ENCODE results near the gene GNL2.
"Not testable (repeated sequence)": the region's sequence is repeated elsewhere in the genome, so short reads cannot be mapped to it uniquely, and the experiment has no call there.

The GNL2 gene

DNA sequence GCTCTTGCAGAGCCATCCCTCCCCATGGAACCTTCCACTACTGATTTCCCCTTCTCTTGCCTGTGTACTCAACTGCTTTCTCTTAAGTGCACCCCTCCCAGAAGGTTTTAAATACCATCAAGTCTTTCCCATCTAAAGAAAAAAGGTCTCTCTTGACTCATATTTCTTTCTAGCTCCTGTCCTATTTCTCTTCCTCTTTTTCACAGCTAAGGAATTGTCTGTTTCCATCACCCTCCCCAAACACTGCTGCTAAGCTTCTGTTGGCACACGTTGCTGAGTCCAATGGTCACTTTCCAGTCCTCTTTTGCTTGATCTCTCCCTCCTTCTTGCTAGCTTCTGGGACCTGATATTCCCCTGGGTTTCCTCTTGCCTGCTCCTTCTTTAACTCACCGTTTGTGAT lies 13.3 kb upstream of the GNL2 start:
- DNase-seq (ENCODE audit: low read depth in 1 of 2, low spot score in 1 of 2), result no peak

DNA sequence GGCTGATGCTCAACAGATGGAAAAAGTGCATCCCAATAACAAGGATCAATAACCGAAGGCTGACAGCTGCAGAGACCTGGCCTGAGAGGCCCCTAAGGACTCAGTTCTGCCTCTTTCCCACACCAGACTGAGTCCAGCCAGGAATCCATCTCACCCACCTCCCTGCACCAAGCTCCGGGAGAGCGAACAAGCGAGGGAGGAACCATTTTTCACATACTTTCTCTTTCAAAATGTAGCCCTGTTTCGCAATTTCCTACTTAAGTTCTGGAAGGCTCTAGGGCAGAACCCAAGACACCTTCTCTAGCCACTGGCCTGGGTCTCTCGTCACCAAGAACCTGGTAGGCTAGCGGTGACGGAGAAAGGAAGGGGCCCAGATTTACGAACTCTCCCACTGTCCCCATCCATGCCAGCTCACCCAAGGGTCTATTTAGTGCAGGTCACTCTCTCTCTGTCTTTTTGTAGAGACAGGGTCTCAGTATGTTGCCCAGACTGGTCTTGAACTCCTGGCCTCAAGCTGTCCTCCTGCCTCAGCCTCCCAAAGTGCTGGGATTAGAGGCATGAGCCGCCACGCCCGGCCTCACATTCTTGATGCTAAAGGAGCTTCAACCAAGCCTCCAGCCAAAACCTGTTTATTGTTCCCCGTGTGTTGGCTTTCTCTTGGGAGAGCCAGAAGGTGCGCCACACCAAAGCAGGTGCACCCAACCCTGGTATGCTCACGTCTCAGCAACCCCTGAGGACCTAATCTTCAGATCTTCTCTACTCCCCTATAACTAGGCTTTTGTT lies 10.9 kb upstream of the GNL2 start:
- no peak for DNase-seq (ENCODE audit: low read depth in 1 of 2, low spot score in 1 of 2)

DNA sequence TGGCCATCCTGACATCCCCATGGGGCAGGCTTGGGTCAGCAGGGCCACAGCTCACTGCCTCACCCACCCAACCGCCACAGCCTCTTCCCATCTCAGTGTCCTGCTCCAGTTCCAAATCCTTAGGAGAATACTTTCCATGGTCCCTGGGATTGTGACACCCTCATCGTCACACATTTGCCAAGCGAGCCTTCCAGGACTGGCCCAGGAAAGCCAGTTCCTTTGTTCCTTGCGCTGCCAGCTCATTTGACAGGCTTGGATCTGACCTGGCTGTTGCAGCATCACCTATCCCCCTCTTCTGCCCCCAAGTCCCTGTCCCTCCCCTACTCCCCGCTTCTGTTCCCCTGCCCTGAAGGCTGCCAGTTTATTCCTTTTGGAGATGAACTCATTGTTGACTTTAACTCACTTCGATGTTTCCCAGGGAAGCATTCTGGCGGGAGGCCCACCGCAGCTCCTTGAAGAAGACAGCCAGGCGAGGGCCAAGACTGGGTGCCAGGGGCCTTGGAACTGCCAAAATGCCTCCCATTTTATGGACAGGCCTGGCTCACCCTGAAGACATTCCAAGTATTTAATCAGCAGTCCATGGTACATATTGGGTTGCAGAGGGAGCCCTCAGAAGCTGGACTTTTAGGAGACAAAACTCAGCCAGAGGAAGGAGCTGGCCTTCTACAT lies 10.2 kb upstream of the GNL2 start:
- DNase-seq (ENCODE audit: low read depth in 1 of 2, low spot score in 1 of 2), result no peak

DNA sequence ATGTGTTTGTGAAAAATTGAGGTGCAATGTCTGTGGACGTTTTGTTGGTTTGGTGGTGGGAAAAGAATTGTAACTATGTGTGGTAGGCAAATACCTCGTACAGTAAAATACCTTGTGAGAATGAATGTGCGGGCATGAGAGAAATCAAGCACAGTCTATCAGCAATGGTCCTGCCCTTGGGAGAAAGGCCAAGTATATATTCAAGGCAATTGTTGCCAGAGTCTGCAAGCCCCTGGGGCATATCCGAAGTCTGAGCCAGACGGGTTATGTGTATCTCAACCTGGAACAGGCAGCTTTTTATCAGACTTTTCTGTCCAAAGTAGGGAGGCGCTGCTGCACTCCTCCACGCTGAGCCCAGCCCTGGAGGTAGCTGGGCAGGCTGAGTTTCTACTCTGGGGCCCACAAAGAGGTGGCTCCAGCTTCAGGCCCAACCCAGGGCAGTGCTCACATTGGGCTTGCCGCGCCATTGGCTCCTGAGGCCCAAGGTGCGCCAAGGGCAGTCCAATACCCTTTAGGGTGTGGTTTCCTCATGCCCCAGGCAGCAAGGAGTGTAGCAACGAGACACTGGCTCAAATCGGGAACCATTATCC lies 9.4 kb upstream of the GNL2 start:
- DNase-seq (ENCODE audit: low read depth in 1 of 2, low spot score in 1 of 2), result no peak

DNA sequence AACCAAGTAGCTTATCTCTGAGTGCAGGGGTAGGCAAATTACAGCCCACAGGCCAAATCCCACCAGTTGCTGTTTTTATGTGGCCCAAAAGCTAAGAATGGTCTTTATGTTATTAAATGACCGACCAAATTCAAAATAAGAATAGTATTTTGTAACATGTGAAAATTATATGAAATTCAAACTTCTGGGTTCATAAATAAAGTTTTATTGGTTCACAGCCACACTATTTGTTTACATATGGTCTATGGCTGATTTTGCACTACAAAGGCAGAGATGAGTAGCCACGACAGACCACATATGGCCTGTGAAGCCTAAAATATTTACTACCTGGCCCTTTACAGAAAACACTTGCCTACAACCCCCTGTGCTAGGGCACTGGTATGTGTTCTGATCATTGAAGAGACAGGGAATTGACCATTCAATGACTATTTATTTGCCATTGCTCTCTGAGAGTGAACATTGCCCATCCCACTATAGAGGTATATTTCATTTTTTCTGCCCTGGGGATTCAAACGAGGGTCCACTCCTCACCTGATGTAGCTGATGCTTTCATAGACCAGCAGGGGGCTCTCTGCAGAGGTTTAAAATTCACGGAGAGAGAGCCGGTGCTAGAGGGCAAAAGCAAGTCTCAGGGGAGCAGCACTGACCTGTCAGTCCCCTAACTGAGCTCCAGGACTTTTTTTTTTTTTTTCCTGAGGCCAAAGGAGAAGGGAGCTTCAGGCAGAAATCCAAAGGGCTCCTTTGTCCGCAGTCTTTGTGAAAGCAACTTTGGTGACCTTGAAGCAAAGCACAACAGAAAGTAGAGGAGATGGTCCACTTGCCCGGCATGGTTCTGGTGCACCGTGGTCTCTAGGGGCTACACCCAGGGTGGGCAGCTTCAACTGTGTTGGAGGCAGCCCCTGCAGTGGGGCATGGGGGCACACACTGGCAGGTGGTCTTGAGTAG lies 7.3 kb upstream of the GNL2 start:
- DNase-seq (ENCODE audit: low read depth in 1 of 2, low spot score in 1 of 2), result no peak

DNA sequence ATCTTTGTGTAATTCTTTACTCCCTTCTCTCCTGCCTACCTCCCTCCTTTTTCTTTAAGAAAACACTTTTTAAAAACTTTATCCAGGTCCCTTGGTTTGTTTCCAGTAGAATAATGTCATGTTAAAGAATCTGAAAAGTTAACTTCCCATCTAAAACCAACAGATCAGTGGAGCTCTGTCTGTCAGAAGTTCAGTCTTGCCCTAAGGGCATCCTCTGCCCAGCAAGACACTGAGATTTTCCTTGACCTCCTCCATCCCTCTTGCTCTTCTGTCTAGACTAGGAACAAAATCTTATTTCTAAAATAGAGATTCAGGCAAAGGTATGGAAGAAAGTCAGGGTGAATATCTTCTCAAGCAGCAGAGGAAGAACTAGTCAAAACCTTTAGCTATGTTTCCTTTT lies 5.7 kb upstream of the GNL2 start:
- no peak for DNase-seq (ENCODE audit: low read depth in 1 of 2, low spot score in 1 of 2)

DNA sequence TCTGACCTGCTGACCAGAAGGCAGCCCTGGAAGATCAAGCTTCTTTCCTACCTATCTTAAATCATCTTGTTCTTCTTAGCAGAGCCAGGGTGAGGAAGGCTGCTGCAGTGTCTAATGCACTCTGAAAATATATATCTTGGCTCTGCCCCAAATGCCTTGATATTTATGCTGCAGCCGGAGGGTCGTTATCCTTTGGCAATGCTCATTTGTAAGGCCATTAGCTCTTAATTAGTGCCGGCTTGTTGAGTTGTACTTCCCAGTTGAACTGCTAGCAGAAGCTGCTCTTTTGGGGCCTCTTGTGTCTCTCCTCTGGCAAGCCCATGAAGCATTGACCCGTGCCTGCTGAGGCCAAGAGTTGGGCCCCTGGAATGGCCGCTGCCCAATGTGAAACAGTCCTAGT lies 4.2 kb upstream of the GNL2 start:
- DNase-seq (ENCODE audit: low read depth in 1 of 2, low spot score in 1 of 2), result no peak

DNA sequence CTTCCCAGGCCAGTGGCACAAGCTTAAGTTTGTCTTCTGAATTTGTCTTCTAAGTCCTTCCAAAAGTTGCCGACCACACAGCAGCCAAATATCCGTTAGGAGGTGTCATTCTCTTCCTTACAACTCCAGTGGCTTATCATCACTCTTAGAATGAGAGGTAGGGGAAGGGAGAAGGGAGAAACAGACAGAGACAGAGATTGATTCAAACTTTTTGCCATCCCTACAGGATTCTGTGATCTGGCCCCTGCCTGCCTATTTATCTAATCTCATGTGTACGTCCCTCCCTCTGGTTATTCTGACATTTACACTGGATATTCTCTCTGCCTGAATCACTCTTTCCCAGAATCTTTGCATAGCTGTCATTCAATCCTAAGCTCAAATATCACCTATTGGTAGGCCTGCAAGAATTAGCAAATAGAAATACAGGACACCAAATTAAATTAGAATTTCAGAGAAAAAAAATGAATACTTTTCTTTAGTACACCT lies 488 bp upstream of the GNL2 start:
- DNase-seq (ENCODE audit: low read depth in 1 of 2, low spot score in 1 of 2), result no peak

DNA sequence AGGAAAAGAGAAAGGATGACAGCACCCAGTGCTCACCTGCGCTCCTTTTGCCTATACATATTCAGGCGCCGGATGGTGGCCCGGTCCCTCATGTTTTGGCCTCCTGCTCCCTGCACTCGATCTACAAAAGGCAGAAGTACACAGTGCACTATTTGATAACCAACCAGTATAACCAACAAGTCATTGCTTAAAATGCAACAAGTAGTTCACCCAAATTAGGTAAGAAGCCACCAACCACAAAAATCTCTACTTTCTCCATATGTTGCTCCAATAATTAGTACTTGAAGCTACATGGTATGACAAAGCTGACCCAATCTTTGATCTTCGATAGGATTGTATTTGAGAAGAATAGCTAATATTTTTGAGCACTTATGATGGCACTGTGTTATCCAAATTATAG lies 2.0 kb downstream of the GNL2 start:
- no peak for DNase-seq (ENCODE audit: low read depth in 1 of 2, low spot score in 1 of 2)

DNA sequence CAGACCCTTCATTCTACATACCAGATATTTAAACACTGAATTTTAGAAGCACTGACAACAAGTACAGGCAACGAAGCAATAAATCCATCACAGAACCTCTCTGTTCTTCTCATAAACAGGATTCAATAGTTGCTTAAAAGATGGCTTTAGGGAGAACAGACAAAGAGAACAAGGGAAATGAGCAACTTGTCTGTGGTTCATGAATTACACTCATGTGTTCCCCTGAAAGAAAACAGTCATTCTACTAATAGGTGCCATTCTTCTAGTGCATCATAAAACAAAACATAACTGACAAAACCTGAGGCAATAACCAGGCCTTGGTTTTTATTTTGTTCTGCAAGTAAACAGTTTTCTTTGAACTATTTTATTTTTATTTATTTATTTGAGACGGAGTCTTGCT lies 6.8 kb downstream of the GNL2 start:
- DNase-seq (ENCODE audit: low read depth in 1 of 2, low spot score in 1 of 2), result no peak

DNA sequence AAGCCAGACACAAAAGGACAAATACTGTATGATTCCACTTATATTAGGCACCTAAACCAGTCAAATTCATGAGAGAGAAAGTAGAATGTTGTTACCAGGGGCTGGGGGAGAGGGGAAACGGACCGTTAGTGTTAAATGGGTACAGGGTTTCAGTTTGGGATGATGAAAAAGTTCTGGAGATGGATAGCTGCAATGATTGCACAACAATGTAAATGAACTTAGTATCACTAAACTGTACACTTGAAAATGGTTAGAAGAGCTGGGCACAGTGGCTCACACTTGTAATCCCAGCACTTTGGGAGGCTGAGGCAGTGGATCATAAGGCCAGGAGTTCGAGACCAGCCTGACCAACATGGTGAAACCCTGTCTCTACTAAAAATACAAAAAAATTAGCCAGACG lies 11.2 kb downstream of the GNL2 start:
- not testable (repeated sequence) for DNase-seq (ENCODE audit: low read depth in 1 of 2, low spot score in 1 of 2)

DNA sequence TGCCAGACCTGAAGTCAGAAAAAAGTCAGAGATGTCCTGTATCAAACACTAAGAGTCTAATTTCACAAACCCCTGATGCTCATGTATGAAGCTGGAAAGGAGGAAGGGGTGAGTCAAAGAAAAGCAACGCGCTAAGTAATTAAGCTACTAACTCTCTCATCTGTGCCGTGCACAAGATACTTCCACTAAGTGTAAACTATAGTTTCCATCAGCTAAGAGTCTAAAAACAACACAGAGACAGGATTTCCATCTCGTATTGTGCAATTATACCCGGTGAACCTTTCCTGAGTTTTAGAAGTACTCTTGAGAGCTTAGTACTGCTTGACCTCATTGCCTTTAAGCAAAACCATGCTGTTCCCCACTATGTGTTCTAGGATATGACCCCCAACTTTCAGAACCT lies 20.0 kb downstream of the GNL2 start:
- no peak for DNase-seq (ENCODE audit: low read depth in 1 of 2, low spot score in 1 of 2)

DNA sequence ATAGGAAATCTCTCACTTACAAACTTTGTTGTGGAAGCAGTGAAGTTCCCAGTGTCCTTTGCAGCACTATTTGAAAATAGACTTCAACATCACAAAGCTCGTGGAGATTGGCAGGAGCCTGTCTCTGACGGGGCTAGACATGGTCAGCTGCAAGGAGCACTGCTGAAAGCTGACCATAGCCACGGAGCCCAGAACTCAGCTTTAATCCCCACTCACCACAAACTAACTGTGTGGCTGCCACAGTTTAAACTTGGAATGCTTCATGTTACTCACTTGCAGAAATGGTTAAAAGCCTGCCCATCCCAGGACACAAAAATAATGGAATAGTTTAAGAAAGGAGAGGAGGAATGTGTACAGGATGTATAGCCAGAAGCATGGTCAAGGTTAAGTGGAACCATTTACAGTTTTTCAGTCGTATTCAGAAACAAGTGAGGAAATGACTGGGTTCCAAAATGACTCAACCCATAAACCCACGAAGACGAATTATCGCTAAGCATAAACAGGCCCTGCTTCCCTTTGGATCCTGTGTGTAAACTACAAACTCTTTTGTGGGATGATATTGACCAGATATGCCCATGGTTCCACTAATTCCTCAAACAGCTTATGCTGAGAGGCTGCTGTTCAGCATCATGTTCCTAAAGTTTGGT lies 20.8 kb downstream of the GNL2 start:
- no peak for DNase-seq (ENCODE audit: low read depth in 1 of 2, low spot score in 1 of 2)

DNA sequence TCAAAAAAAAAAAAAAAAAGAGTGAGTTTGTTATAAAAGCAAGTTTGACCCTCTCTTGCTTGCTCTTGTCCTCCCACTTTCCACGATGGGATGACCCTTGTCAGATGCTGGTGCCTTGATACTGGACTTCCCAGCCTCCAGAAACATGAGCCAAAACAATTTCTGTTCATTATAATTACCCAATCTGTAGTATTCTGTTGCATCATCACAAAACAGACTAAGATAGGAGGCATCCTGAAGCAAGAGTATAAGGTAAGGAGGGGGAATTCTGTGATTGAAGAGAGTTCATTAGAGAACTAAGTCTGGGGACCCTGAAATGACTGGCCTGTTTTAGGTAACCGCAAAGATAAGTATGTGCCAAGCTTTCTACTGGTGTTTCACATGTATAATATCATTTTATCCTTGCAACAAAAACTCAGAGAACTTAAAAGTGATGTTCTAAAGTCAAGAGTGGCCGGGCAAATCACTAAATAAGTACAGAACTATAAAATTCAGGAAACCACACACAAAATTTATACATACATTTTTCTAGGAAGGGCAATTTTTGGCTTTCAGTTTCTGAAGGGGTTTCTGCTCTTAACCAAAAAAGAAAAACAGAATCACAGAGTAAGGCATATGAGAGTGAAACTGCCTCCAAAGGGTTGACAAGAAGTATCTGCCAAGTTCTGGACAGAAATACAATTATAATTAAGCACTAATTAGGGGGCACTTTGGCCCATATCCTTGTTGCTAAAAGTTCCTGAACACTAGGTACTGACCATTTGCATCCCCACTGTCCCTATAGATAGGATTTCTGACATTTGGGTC lies 25.0 kb downstream of the GNL2 start:
- DNase-seq (ENCODE audit: low read depth in 1 of 2, low spot score in 1 of 2), result no peak

DNA sequence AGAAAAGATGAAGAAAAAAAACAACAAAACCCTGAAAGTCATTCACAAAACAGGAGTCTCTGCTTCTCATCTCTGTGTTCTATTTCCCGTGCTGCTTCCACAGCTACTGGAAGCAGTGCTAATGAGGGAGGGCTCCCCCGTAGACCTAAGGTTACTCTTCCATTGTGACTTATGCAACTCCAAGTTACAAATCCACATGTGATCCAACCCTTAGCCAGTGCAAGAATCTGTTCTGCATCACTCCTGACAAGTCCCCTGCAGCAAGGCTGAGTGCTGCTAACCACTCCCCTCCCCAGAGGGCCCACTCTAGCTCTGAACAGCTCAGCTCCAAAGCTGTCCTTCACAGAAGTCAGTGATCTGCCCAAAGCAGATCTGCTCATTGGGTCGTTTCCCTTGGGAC lies 28.7 kb downstream of the GNL2 start:
- no peak for DNase-seq (ENCODE audit: low read depth in 1 of 2, low spot score in 1 of 2)

DNA sequence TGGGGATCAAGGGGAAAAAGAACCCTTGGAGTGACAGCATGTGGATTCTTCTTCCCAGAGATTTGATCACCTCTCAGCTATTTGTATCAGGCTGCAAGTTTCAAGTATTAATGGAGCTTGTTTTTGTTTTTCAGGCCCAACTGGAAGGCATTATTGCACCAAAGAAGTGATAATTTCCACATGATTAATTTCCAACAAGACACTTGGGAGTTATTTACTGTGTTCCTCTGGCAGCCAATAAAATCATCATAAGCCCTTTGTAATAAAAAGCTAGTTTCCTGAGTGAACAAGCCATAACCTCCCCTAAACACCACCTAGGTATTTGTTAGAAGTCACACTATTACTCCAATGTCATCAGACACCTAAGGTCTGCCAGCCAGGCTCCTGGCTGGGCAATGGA lies 30.8 kb downstream of the GNL2 start:
- no peak for DNase-seq (ENCODE audit: low read depth in 1 of 2, low spot score in 1 of 2)

DNA sequence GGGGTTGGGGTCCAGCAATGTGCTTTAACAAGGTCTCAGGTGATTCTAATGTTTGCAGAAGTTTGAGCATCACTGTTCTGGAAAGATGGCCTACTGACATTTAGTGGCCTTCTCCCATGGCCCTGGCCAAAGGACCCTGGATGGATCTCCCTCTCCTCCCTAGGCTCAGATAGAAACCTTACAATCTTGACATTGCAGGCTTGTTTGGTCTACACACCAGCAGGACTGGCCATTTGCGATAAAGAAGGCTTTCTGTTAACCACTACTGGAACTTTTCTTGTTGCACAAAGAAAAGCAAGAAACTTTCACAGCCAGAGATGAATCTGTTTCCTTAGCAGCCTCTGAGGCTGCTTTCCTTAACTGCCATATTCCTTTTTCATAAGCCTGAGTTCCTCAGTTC lies 32.8 kb downstream of the GNL2 start:
- no peak for DNase-seq (ENCODE audit: low read depth in 1 of 2, low spot score in 1 of 2)

DNA sequence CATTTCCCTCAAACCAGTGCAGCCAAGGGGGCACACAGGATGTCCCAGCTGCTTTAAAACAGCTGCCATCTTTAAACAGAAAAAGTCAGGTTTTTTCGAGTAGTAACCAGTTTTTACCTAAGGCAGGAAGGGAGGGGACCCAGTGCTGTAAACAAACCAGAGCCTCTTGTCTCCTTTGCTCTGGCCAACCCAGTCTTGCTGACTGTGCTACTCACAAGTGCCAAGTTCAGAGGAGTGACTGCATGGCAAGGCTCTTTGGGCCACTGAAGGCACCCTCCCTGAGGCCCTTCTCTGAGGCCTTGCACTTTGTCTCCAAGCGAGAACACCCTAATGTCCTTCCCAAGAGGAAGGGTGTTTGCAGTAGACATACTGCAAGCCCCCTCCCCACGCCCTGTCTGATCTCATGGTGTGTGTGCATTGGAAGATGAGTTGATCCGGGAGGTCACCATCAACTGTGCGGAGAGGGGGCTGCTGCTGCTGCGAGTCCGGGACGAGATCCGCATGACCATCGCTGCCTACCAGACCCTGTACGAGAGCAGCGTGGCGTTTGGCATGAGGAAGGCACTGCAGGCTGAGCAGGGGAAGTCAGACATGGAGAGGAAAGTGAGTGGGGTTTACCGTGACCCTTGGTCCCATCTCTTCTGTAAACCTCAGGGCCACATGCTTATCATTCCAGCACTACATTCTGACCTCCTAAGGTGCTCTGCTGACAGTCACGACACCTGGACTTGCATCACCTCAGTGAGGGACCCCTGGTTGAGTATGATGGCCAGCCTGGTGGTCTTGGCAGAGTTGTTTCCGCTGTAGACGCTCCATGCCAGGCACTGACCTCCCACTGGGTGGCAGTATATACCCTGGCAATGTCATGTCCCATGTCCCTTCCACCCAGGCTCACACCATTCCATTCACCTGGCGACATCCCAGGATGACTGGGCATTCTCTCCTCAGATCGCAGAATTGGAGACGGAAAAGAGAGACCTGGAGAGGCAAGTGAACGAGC lies 34.3 kb downstream of the GNL2 start:
- DNase-seq (ENCODE audit: low read depth in 1 of 2, low spot score in 1 of 2), result no peak

Data from stimulated activated CD4-positive, alpha-beta T cell treated with anti-CD3 and anti-CD28 coated beads, Interleukin-15, amount 100 ng/mL, for 1 hour (primary cell).